Measurements from ENCODE around the gene GNMT.
"Not testable (repeated sequence)": the region's sequence is repeated elsewhere in the genome, so short reads cannot be mapped to it uniquely, and the experiment has no call there.

Gene GNMT

GRCh38 chr6:42942444-42942843, 18.1 kb upstream of the GNMT start:
- no peak for DNase-seq

GRCh38 chr6:42947950-42948349, 12.6 kb upstream of the GNMT start:
- no peak for DNase-seq

- no peak for DNase-seq
Observed at GRCh38 chr6:42952389-42952788, 8.2 kb upstream of the GNMT start.

DNA sequence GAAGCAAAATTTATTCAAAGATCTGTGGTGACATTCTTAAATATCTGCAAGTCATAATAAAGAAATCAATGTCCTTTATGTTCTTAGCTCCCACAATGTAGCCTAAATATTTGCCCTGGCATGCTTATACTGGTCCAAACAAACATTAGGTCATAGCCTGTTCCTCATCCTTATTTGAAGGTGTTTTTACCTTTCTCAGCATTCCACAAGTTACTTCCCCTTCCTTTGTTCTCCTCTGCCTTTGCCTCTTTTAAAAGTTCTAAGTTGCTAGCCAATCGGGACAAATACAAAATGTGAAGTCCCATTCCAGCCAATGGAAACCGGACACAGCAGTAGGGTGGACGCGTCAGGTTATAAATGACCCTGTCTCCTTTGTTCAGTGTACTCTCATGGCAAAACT, 6.1 kb upstream of the GNMT start:
- not testable (repeated sequence) for DNase-seq

GRCh38 chr6:42958125-42958524, 2.4 kb upstream of the GNMT start:
- no peak for DNase-seq

GRCh38 chr6:42959917-42960242, 674 bp upstream of the GNMT start:
- DNase-seq, result no peak

DNA sequence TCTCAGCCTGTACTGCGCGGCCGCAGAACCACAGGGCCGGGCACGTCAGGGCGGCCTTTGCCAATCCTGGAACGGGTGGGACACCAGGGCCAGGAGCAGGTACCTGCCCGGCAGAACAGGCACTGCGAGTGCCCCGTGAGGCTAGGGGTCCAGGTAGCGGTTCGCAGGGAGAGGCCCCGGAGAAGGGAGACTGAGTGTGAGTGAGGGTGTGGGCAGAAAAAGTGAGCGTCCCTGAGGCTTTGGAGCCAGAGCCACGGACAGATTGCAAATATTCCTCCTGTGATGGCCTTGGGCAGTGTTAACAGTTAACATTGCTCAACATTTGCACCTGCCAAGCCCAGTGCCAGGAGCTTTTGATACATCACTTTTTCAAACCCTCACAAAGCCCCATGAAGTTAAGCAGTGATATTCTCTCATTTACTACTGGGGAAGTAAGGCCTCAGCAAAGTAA, 491 bp downstream of the GNMT start:
- no peak for DNase-seq

GRCh38 chr6:42962096-42962495, 1.5 kb downstream of the GNMT start:
- DNase-seq, result no peak

- DNase-seq, result no peak
Observed at GRCh38 chr6:42962502-42963178, 2.1 kb downstream of the GNMT start.

- DNase-seq, result no peak
Observed at GRCh38 chr6:42963179-42963854, 2.8 kb downstream of the GNMT start.

DNA sequence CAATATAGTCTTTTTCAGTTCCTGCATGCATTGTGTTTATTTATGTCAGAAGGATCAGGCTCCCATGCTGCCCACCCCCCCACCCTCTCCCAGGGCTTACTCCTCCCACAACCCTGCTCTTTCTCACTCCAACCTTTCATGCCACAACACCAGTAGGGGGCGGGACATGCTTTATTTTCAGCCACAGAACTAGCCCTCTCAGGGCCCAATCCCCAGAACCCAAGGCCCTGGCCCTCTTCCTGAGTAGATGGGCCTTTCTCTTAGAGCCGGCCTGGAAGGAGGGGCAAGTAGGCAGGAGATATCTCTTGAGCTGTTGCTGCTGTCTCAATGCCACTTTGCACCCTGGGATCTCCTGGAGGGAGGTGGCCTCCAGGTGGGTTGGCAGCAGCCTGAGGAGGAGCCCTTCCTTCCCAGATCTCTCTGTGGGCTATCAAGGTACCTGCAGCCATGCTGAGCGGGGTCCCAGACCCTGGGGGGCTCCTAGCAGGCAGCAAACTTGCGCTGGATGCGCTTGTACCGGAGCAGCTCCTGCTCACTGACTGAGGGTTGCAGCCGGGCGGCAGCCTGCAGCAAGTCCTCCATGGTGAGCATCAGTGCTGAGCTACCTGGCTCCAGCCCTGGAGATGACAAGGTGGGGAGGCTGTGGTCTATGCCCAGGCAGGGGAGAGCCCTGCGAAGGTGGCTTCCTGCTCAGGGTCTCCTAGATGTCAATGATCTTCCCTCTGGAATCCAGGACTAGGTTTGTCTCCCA, 3.5 kb downstream of the GNMT start:
- DNase-seq, result no peak

DNA sequence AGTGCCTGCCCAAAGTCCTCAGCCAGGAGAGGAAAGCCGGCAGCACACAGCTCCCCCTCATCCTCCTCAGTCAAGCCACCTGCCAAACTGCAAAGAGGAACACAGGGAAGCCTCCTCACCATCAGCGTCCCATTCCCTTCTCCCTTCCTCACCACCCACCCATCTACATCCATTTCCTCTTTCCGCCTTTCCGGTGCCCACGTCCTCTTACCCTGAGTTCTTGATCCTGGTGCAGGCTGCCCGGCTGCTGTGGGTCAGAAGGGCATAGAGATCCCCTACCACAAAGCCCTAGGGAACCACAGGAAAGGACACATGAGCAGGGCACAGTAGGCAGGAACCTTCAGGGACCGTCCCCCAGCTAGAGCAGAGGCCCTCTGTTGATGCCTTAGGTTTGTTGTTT, 6.0 kb downstream of the GNMT start:
- no peak for DNase-seq

- DNase-seq, result no peak
Observed at GRCh38 chr6:42967228-42967627, 6.7 kb downstream of the GNMT start.

DNA sequence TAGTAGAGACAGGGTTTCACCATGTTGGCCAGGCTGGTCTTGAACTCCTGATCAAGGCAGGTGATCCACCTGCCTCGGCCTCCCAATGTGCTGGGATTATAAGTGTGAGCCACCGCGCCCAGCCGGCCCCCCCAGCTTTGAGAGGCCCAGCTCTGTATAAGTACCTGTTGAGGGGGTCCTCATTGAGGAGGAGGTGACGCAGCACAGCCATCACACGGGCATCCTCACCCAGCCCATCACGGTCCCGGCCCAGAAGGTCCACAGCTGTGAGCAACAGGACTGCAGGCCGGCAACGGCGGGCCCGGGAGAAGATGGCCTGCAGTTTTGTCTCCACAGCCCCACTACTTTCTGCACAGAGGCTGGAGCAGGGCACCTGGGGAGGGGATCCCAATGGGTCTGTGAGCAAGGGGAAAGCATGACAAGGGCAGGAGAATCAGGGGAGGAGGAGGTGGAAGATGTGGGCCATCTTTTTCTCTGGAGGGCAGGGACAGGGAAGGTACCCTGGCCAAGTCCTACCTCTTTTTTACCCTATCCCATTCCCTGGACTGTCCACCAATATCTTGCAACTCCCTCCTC, 7.7 kb downstream of the GNMT start:
- DNase-seq, result no peak

GRCh38 chr6:42968783-42969182, 8.2 kb downstream of the GNMT start:
- DNase-seq, result no peak

- DNase-seq, result no peak
Observed at GRCh38 chr6:42969431-42969830, 8.9 kb downstream of the GNMT start.

DNA sequence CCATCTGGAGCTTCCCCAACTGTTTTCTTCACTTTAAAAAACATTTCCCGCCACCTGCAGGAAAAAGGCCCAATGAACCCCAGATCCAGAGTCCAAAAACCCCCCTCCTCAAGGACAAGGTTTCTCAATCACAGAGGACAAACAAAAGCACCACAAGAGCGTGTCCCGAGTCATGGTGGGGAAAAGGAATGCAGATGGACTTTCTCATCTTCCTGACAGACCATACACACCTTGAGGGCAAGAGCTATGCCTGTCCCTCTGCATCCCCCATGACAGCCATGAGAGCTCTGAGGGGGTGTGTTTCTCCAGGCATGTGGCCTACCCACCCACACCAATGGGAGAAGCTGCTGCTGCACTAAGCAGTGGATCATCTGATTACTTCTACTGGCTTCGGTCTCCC, 9.4 kb downstream of the GNMT start:
- no peak for DNase-seq

GRCh38 chr6:42970871-42971612, 10.5 kb downstream of the GNMT start:
- no peak for DNase-seq

DNA sequence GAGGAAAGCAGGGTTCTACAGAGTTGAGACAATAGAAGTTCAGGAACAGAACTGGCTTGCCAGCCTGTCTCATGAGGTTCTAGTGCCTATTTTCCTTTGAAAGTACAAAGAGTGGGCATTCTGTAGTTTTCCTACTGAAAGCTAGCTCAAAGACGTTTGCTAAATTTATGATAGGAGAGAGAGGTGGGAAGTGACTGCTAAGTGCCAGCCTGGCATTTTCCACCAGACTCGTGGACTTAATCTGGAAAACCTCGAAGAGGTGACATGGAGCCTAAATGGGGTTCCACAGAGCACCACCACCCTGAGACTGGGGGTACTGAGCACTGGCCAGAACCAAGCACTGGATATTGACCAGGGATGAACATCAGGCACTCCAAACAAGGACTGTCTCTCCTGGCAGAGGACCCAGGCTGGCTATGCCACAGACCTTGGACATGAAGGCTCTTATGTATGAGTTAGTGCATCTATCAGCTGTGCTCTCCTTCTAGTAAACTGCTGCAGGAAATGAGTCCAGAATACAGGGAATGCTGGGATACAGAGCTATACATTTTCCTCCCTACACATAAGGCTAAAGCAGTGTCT, 11.3 kb downstream of the GNMT start:
- DNase-seq, result no peak

DNA sequence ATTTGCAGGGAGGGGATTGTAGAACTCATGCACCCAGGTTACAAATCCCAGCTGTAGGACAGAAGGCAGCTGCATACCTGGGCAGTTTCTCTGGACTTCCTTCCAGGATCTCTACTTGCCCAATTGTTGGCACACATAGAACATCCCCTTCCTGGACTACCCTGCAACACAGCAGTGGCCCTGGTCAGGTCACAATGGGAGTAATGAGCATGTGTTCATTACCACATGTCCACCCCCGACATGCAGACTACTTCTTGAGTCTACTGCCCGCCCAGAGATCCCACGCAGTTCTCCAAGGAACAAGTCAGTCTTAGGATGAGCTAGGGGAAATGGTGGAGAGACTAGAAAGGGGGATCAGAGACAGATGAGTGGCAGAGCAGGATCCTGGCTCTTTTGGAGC, 13.4 kb downstream of the GNMT start:
- DNase-seq, result no peak

GRCh38 chr6:42974919-42975505, 14.5 kb downstream of the GNMT start:
- DNase-seq, result no peak

- no peak for DNase-seq
Observed at GRCh38 chr6:42978487-42978838, 17.9 kb downstream of the GNMT start.

Data from NCI-H2227 treated with DMSO at 0.1 percent for 48 hours (cell line).